ENCODE data around the gene PCDH20. TPM values are rescaled to one million over a fixed set of nuclear protein-coding genes. Genes with fewer than 3 reads are reported as not detected.
A peak's percentile ranks its signal among the peaks of the same experiment; 100 is the strongest.

The PCDH20 gene
- total and polyA plus RNA-seq, 2 of the 13 experiments (the other 11 are each of a cell fraction or from before 2014, with no cell fraction given): 0.02 TPM; not detected in 1

- peak; percentile 21; the same call in 1 of the 2 replicates for TF ChIP-seq CTCF (CRISPR knock-in tag; IDR thresholded peaks at IDR 0.05)
- TF ChIP-seq STAG1 (CRISPR knock-in tag; IDR thresholded peaks at IDR 0.05): peak; percentile 13; the same call in 1 of the 2 replicates
- peak; percentile 26; the same call in 1 of the 2 replicates for TF ChIP-seq SMC3 (IDR thresholded peaks at IDR 0.05; ENCODE audit: low read length)
- TF ChIP-seq TBX3 (IDR thresholded peaks at IDR 0.05; ENCODE audit: borderline replicate concordance): no peak
- ATAC-seq: no peak
- intact Hi-C loops (cut with micrococcal nuclease; ENCODE audit: unreplicated experiment): loop anchor here (5.0 to 10.0 kb wide), 3 partner anchors 123 to 286 kb away; no protein-coding TSS in a partner anchor
These were observed 4.9 kb downstream of the PCDH20 start for GRCh38 chr13:61410669-61411297.

GRCh38 chr13:61410266-61410665 is 5.4 kb downstream of the PCDH20 start:
- BruUV-seq (replicated peaks): no TSS peak
- intact Hi-C loops (cut with micrococcal nuclease; ENCODE audit: unreplicated experiment): loop anchor here (5.0 to 10.0 kb wide), 3 partner anchors 123 to 285 kb away; no protein-coding TSS in a partner anchor
- TF ChIP-seq CBX1 (IDR thresholded peaks at IDR 0.05; ENCODE audit: low read depth): no peak
- TF ChIP-seq RNF219 (CRISPR knock-in tag; IDR thresholded peaks at IDR 0.05): no peak

More at GRCh38 chr13:61410669-61411297, 4.9 kb downstream of the PCDH20 start:
- Histone ChIP-seq H3K4me1 (ENCODE audit: insufficient read depth, low read length) (no peaks in the 10 kb centered on the region), H3K79me2 (ENCODE audit: insufficient read depth, low read length) (no peaks in the 10 kb centered on the region), H4K20me1 (ENCODE audit: insufficient read depth, low read length) (no peaks in the 10 kb centered on the region), H3K27ac (ENCODE audit: extremely low read length, insufficient read depth, low read length) (no peak overlapping the region), H2AFZ (ENCODE audit: low read length) (no peak overlapping the region), H3K27me3 (ENCODE audit: control insufficient read depth in 1 of 2, insufficient read depth in 2 of 2, low read length in 2 of 2) (peaks cover 5 to 28% of the 10 kb centered on the region in 2 experiments), H3K9ac (ENCODE audit: insufficient read depth, low read depth, low read length) (no peak overlapping the region), H3K4me2 (ENCODE audit: low read depth, low read length) (no peak overlapping the region), H3K36me3 (replicated peaks in 1 of 2; ENCODE audit: control insufficient read depth in 1 of 2, insufficient read depth in 2 of 2, low read length in 2 of 2) (no peaks in the 10 kb centered on the region), H3K9me3 (ENCODE audit: low read length) (no peaks in the 10 kb centered on the region), H3K4me3 (replicated peaks in 1 of 3; ENCODE audit: insufficient read depth in 1 of 3, low read depth in 2 of 3, low read length in 3 of 3) (no peak overlapping the region)
- ChIA-PET POLR2A (no interaction called here), CTCF (ENCODE audit: low intra/inter-chr PET ratio, low total read pairs) (interaction anchor here (0.6 to 1.0 kb wide), 2 partner anchors 33 to 275 kb away, joined by 3 to 5 read pairs; no protein-coding TSS in a partner anchor)
- FAIRE-seq (no peak), DNase-seq (ENCODE audit: low spot score) (peak; percentile 5)
- WGBS (ENCODE audit: low lambda C conversion rate): 6% methylated on average over 1 of the region's 1 CpG
- BruUV-seq (replicated peaks): no TSS peak
- in situ Hi-C loops (cut with HindIII; ENCODE audit: extremely low pct_ligation_motif_present, low pct_unique_long_range_greater_than_20kb): loop anchor here (10.0 to 25.0 kb wide), 2 partner anchors 274 to 773 kb away; no protein-coding TSS in a partner anchor

More at GRCh38 chr13:61410266-61410665, 5.4 kb downstream of the PCDH20 start:
- H4K20me1 ChIP-seq (ENCODE audit: insufficient read depth, low read length): no peaks in the 10 kb centered on the region
- H3K9me3 ChIP-seq (ENCODE audit: low read length): no peaks in the 10 kb centered on the region
- no peak overlapping the region for H2AFZ ChIP-seq (ENCODE audit: low read length)
- ATAC-seq (no peak), DNase-seq (ENCODE audit: low spot score) (no peak), FAIRE-seq (no peak)
- H3K9ac ChIP-seq (ENCODE audit: insufficient read depth, low read depth, low read length): no peak overlapping the region
- ChIA-PET CTCF (ENCODE audit: low intra/inter-chr PET ratio, low total read pairs) (interaction anchor here (0.6 to 1.0 kb wide), 2 partner anchors 33 to 276 kb away, joined by 3 to 5 read pairs; no protein-coding TSS in a partner anchor), POLR2A (no interaction called here)
- H3K4me1 ChIP-seq (ENCODE audit: insufficient read depth, low read length): no peaks in the 10 kb centered on the region
- H3K27ac ChIP-seq (ENCODE audit: extremely low read length, insufficient read depth, low read length): no peak overlapping the region
- no peak overlapping the region for H3K4me3 ChIP-seq (replicated peaks in 1 of 3; ENCODE audit: insufficient read depth in 1 of 3, low read depth in 2 of 3, low read length in 3 of 3)
- H3K79me2 ChIP-seq (ENCODE audit: insufficient read depth, low read length): no peaks in the 10 kb centered on the region
- 2% methylated on average over 2 of the region's 2 CpGs for WGBS (ENCODE audit: low lambda C conversion rate)
- peaks cover 4 to 28% of the 10 kb centered on the region in 2 experiments for H3K27me3 ChIP-seq (ENCODE audit: control insufficient read depth in 1 of 2, insufficient read depth in 2 of 2, low read length in 2 of 2)
- no peaks in the 10 kb centered on the region for H3K36me3 ChIP-seq (replicated peaks in 1 of 2; ENCODE audit: control insufficient read depth in 1 of 2, insufficient read depth in 2 of 2, low read length in 2 of 2)
- no peak overlapping the region for H3K4me2 ChIP-seq (ENCODE audit: low read depth, low read length)
- in situ Hi-C loops (cut with HindIII; ENCODE audit: extremely low pct_ligation_motif_present, low pct_unique_long_range_greater_than_20kb): loop anchor here (10.0 to 25.0 kb wide), 2 partner anchors 275 to 773 kb away; no protein-coding TSS in a partner anchor
